HepG2 (cell line): Measurements from ENCODE around the gene GDF9. TPM values are rescaled to one million over a fixed set of nuclear protein-coding genes. Genes with fewer than 3 reads are reported as not detected.
A peak's percentile ranks its signal among the peaks of the same experiment; 100 is the strongest.

ENCODE experiments used
- ATAD3A ChIP-seq: sonication (generic); formaldehyde crosslinking; IDR thresholded peaks from 2 replicates; pipeline ENCODE4 v1.4.0; 2020; ENCODE audit warnings: missing genetic modification reagents
- ELF1 ChIP-seq: sonication (generic); formaldehyde crosslinking; IDR thresholded peaks from 2 replicates; pipeline ENCODE4 v1.4.0; 2020; ENCODE audit warnings: missing genetic modification reagents
- ETV5 ChIP-seq: IDR thresholded peaks from 2 replicates; pipeline ENCODE4 v1.6.1; 2018; ENCODE audit warnings: missing biosample characterization, missing genetic modification reagents, inconsistent platforms, borderline replicate concordance
- NR2F1 ChIP-seq, 2 experiments: fragments of 450-650 bp in 1 of 2; formaldehyde crosslinking in 1 of 2; IDR thresholded peaks; 2 replicates each; pipeline versions ENCODE4 v1.5.0 to v1.6.1; 2016 to 2020; ENCODE audit warnings: mild to moderate bottlenecking in 1 of 2, missing compliant biosample characterization in 1 of 2, missing genetic modification reagents in 1 of 2, moderate library complexity in 1 of 2
- PITX1 ChIP-seq: sonication (generic); formaldehyde crosslinking; IDR thresholded peaks from 2 replicates; pipeline ENCODE4 v1.5.1; 2020; ENCODE audit warnings: mild to moderate bottlenecking, missing genetic modification reagents
- PLRG1 ChIP-seq: fragments of 450-650 bp; conservative IDR thresholded peaks from 2 replicates; pipeline ENCODE4 v1.6.1; 2016
- SCMH1 ChIP-seq: sonication (generic); formaldehyde crosslinking; IDR thresholded peaks from 2 replicates; pipeline ENCODE4 v1.9.0; 2021; ENCODE audit warnings: missing genetic modification reagents, mild to moderate bottlenecking, borderline replicate concordance
- TAF1 ChIP-seq: sonication (generic); formaldehyde crosslinking; IDR thresholded peaks from 2 replicates; pipeline ENCODE4 v1.4.0; 2020; ENCODE audit warnings: missing genetic modification reagents
- ZFP36 ChIP-seq: fragments of 150-350 bp; IDR thresholded peaks from 2 replicates; pipeline ENCODE4 v1.6.1; 2018; ENCODE audit warnings: borderline replicate concordance, low read length, low read depth; ENCODE audit not compliant: partially characterized antibody
- ZNF282 ChIP-seq: fragments of 450-650 bp; IDR thresholded peaks from 2 replicates; pipeline ENCODE4 v1.6.1; 2018; ENCODE audit not compliant: partially characterized antibody
- ZNF383 ChIP-seq: sonication (generic); formaldehyde crosslinking; IDR thresholded peaks from 2 replicates; pipeline ENCODE4 v1.4.0; 2020; ENCODE audit warnings: missing genetic modification reagents, mild to moderate bottlenecking, borderline replicate concordance
- ZNF550 ChIP-seq: sonication (generic); formaldehyde crosslinking; IDR thresholded peaks from 2 replicates; pipeline ENCODE4 v1.4.0; 2020; ENCODE audit warnings: mild to moderate bottlenecking, missing genetic modification reagents, borderline replicate concordance
- ZNF569 ChIP-seq: sonication (generic); formaldehyde crosslinking; IDR thresholded peaks from 2 replicates; pipeline ENCODE4 v1.5.0; 2020; ENCODE audit warnings: mild to moderate bottlenecking, missing genetic modification reagents, moderate library complexity, borderline replicate concordance
- ZNF749 ChIP-seq: sonication (generic); formaldehyde crosslinking; IDR thresholded peaks from 2 replicates; pipeline ENCODE4 v1.8.0; 2022; ENCODE audit warnings: mild to moderate bottlenecking, missing genetic modification reagents, moderate library complexity, borderline replicate concordance
- ZNF768 ChIP-seq: sonication (generic); formaldehyde crosslinking; IDR thresholded peaks from 2 replicates; pipeline ENCODE4 v1.4.0; 2020; ENCODE audit warnings: missing genetic modification reagents
- polyA plus RNA-seq, 8 experiments: library from polyadenylated mRNA; depleted of rRNA in 3 of 8; stranded (reverse) in 7 of 8; unstranded in 1 of 8; fragments of >200 nt; fragmentation: Illumina TruSeq in 4 of 8; extraction: Trizol in 4 of 8; gene quantifications; 2 replicates each; pipeline versions ENCODE4 v1.2.1 to v1.2.3, GENCODE V29; 2011 to 2016; ENCODE audit warnings: low read depth in 4 of 8, missing spikeins in 1 of 8, mixed read lengths in 1 of 8; ENCODE audit not compliant: insufficient read depth in 1 of 8
- total RNA-seq, 5 experiments: library from RNA; depleted of rRNA; stranded (reverse); fragments of >200 nt; fragmentation: Illumina TruSeq; extraction: Trizol; gene quantifications; 2 replicates each; pipeline ENCODE4 v1.2.3, GENCODE V29; 2016; ENCODE audit warnings: low read depth in 1 of 5
- TF ChIP-seq, protein P1 (sequence below): sonication (generic); formaldehyde crosslinking; IDR thresholded peaks from 2 replicates; pipeline ENCODE4 v1.5.1; 2020; ENCODE audit warnings: missing genetic modification reagents, mild to moderate bottlenecking, borderline replicate concordance
- TF ChIP-seq, protein P2 (sequence below): sonication (generic); formaldehyde crosslinking; IDR thresholded peaks from 2 replicates; pipeline ENCODE4 v1.9.0; 2022; ENCODE audit warnings: missing genetic modification reagents, mild to moderate bottlenecking, borderline replicate concordance
- TF ChIP-seq, protein P3 (sequence below): IDR thresholded peaks from 2 replicates; pipeline ENCODE4 v1.6.1; 2012; ENCODE audit warnings: low read depth, low read length, improper control_type of control experiment
- TF ChIP-seq, protein P4 (sequence below): sonication (generic); formaldehyde crosslinking; IDR thresholded peaks from 2 replicates; pipeline ENCODE4 v1.8.0; 2022; ENCODE audit warnings: missing genetic modification reagents, mild to moderate bottlenecking, borderline replicate concordance
- TF ChIP-seq, protein P5 (sequence below): IDR thresholded peaks from 2 replicates; pipeline ENCODE4 v1.6.1; 2016; ENCODE audit warnings: control low read depth
- TF ChIP-seq, protein P6 (sequence below): sonication (generic); formaldehyde crosslinking; IDR thresholded peaks from 2 replicates; pipeline ENCODE4 v1.4.0; 2020; ENCODE audit warnings: missing genetic modification reagents

The GDF9 gene
- total and polyA plus RNA-seq, 2 of the 13 experiments (the other 11 are each of a cell fraction or from before 2014, with no cell fraction given): 0.33 to 0.38 TPM

DNA sequence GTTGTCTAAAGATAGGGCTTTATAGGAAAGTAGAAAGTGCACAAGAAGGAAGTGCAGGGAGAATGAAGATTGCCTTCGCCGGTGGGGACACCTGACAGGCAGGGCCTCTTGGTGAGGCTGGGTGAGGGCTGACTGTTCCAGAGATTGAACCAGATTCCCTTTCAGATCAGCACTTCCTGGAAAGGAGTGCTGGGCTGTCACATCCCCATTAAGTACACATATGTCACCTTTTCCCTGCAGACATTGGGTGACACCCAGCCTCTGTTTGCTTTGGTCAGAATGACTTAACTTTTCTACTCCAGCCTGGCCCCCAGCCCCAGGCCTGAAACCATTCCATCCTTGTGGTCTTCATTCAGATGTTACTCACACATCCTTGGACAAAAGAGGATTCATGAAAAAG lies 28.4 kb downstream of the GDF9 start (continued):
- TF ChIP-seq PLRG1 (no peak), TAF1 (CRISPR knock-in tag) (peak; percentile 46), ATAD3A (CRISPR knock-in tag) (no peak), ZNF749 (CRISPR knock-in tag) (no peak), ELF1 (CRISPR knock-in tag) (peak; percentile 91), NR2F1 (CRISPR knock-in tag; IDR thresholded peaks at IDR 0.05) (no peak; a peak in 1 of 4 replicates), SCMH1 (CRISPR knock-in tag) (no peak), ZNF768 (CRISPR knock-in tag) (no peak), ZFP36 (no peak), ZNF569 (CRISPR knock-in tag) (no peak), ZNF550 (CRISPR knock-in tag) (no peak), ZNF383 (CRISPR knock-in tag) (no peak), ZNF282 (no peak), ETV5 (CRISPR knock-in tag) (peak; percentile 85; the same call in 1 of the 2 replicates), PITX1 (peak; percentile 45; the same call in 1 of the 2 replicates)
- TF ChIP-seq, protein P1, sequence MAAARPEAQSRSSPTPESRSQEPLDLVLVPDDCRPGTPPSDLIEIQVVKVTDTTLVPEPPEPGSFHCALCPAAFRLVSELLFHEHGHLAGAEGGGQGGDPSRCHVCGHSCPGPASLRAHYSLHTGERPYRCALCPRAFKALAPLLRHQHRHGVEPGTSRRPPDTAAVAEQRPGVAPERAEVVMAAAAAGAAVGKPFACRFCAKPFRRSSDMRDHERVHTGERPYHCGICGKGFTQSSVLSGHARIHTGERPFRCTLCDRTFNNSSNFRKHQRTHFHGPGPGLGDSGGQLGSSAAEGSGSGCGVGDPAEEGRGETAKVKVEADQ (CRISPR knock-in tag): no peak; the same call in 1 of the 2 replicates
- TF ChIP-seq, protein P2, sequence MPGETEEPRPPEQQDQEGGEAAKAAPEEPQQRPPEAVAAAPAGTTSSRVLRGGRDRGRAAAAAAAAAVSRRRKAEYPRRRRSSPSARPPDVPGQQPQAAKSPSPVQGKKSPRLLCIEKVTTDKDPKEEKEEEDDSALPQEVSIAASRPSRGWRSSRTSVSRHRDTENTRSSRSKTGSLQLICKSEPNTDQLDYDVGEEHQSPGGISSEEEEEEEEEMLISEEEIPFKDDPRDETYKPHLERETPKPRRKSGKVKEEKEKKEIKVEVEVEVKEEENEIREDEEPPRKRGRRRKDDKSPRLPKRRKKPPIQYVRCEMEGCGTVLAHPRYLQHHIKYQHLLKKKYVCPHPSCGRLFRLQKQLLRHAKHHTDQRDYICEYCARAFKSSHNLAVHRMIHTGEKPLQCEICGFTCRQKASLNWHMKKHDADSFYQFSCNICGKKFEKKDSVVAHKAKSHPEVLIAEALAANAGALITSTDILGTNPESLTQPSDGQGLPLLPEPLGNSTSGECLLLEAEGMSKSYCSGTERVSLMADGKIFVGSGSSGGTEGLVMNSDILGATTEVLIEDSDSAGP: peak; percentile 51; the same call in 1 of the 2 replicates
- TF ChIP-seq, protein P3, sequence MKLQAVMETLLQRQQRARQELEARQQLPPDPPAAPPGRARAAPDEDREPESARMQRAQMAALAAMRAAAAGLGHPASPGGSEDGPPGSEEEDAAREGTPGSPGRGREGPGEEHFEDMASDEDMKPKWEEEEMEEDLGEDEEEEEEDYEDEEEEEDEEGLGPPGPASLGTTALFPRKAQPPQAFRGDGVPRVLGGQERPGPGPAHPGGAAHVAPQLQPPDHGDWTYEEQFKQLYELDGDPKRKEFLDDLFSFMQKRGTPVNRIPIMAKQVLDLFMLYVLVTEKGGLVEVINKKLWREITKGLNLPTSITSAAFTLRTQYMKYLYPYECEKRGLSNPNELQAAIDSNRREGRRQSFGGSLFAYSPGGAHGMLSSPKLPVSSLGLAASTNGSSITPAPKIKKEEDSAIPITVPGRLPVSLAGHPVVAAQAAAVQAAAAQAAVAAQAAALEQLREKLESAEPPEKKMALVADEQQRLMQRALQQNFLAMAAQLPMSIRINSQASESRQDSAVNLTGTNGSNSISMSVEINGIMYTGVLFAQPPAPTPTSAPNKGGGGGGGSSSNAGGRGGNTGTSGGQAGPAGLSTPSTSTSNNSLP: no peak
- TF ChIP-seq, protein P4, sequence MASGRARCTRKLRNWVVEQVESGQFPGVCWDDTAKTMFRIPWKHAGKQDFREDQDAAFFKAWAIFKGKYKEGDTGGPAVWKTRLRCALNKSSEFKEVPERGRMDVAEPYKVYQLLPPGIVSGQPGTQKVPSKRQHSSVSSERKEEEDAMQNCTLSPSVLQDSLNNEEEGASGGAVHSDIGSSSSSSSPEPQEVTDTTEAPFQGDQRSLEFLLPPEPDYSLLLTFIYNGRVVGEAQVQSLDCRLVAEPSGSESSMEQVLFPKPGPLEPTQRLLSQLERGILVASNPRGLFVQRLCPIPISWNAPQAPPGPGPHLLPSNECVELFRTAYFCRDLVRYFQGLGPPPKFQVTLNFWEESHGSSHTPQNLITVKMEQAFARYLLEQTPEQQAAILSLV (CRISPR knock-in tag): peak; percentile 61
- TF ChIP-seq, protein P5, sequence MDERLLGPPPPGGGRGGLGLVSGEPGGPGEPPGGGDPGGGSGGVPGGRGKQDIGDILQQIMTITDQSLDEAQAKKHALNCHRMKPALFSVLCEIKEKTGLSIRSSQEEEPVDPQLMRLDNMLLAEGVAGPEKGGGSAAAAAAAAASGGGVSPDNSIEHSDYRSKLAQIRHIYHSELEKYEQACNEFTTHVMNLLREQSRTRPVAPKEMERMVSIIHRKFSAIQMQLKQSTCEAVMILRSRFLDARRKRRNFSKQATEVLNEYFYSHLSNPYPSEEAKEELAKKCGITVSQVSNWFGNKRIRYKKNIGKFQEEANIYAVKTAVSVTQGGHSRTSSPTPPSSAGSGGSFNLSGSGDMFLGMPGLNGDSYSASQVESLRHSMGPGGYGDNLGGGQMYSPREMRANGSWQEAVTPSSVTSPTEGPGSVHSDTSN (CRISPR knock-in tag): peak; percentile 40; the same call in 1 of the 2 replicates
- TF ChIP-seq, protein P6, sequence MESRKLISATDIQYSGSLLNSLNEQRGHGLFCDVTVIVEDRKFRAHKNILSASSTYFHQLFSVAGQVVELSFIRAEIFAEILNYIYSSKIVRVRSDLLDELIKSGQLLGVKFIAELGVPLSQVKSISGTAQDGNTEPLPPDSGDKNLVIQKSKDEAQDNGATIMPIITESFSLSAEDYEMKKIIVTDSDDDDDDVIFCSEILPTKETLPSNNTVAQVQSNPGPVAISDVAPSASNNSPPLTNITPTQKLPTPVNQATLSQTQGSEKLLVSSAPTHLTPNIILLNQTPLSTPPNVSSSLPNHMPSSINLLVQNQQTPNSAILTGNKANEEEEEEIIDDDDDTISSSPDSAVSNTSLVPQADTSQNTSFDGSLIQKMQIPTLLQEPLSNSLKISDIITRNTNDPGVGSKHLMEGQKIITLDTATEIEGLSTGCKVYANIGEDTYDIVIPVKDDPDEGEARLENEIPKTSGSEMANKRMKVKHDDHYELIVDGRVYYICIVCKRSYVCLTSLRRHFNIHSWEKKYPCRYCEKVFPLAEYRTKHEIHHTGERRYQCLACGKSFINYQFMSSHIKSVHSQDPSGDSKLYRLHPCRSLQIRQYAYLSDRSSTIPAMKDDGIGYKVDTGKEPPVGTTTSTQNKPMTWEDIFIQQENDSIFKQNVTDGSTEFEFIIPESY (CRISPR knock-in tag): 0 out of 2 replicates have a peak, but pooled peaks have one; percentile 16
